NOMO-1 treated with DMSO at 0.1 percent for 48 hours (cell line): Measurements from ENCODE around the gene RFX6.

Experiments
- DNase-seq: peaks from one replicate; lab custom pipeline; 2025; ENCODE audit not compliant: unreplicated experiment; lab: John Stamatoyannopoulos, UW

RFX6 gene

GRCh38 chr6:116966675-116967576 lies 89.9 kb downstream of the RFX6 start:
- no peak for DNase-seq

GRCh38 chr6:116969211-116969863 lies 92.3 kb downstream of the RFX6 start:
- peak; percentile 62 for DNase-seq

GRCh38 chr6:116971959-116972358 lies 94.9 kb downstream of the RFX6 start:
- DNase-seq: peak; percentile 27

- no peak for DNase-seq
These were observed 96.9 kb downstream of the RFX6 start for GRCh38 chr6:116973976-116974375.

- DNase-seq: no peak
These were observed 97.7 kb downstream of the RFX6 start for GRCh38 chr6:116974526-116975316.

GRCh38 chr6:116975600-116975999 lies 98.6 kb downstream of the RFX6 start:
- peak; percentile 25 for DNase-seq

GRCh38 chr6:116979560-116979959 lies 102.5 kb downstream of the RFX6 start:
- DNase-seq: no peak
